ENCODE results near the gene ERMAP. TPM values are rescaled to one million over a fixed set of nuclear protein-coding genes. Genes with fewer than 3 reads are reported as not detected.

ERMAP gene
- total RNA-seq, 2 experiments from 2014 or later = 7.7 to 7.8 TPM

DNA sequence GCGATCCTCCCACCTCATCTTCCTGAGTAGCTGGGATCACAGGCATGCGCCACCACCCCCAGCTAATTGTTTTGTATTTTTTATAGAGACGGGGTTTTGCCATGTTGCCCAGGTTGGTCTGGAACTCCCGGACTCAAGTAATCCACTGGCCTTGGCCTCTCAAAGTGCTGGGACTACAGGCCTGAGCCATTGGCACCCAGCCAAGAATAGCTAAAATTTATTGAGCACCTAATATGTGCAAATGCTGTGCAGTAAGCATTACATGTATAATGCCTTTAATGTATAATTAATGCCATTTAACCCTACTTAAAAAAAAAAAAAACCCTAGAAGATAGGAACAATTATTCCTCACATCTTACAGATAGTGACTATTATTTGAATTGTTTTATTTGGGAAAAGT, 72.3 kb downstream of the ERMAP start:
- CTCF ChIA-PET = interaction anchor here (0.6 to 1.8 kb wide), 3 partner anchors 111 to 184 kb away, joined by 3 to 4 read pairs (median 3); no protein-coding TSS in a partner anchor
- H3K27me3 Mint-ChIP-seq = peaks cover 5% of the 10 kb centered on the region
- POLR2A ChIA-PET = no interaction called here
- no peaks in the 10 kb centered on the region for H3K36me3 Mint-ChIP-seq (ENCODE audit: low read depth)
- no peaks in the 10 kb centered on the region for H3K4me1 Mint-ChIP-seq
- no peak overlapping the region for H3K27ac Mint-ChIP-seq
- DNase-seq = no peak
- H3K9me3 Mint-ChIP-seq = no peaks in the 10 kb centered on the region
- H3K4me3 Mint-ChIP-seq = no peak overlapping the region

GRCh38 chr1:42891465-42892138, 74.7 kb downstream of the ERMAP start:
- no peaks in the 10 kb centered on the region for H3K36me3 Mint-ChIP-seq (ENCODE audit: low read depth)
- ChIA-PET POLR2A (no interaction called here), CTCF (interaction anchor here (1.7 kb wide), 1 partner anchor 182 kb away, joined by 6 read pairs; no protein-coding TSS in a partner anchor)
- no peaks in the 10 kb centered on the region for H3K4me1 Mint-ChIP-seq
- H3K9me3 Mint-ChIP-seq = no peaks in the 10 kb centered on the region
- H3K4me3 Mint-ChIP-seq = no peak overlapping the region
- no peak overlapping the region for H3K27ac Mint-ChIP-seq
- no peak for DNase-seq
- H3K27me3 Mint-ChIP-seq = peaks cover 14% of the 10 kb centered on the region

Other genes with a start within 250 kb of the ERMAP start
- 100 to 1,000 TPM; 109 to 116 TPM for gene PPIH, start 158.7 kb upstream of the ERMAP start, total RNA-seq
- 100 to 1,000 TPM; 607 to 643 TPM for gene YBX1, start 134.7 kb upstream of the ERMAP start, total RNA-seq
- gene CLDN19, start 76.9 kb upstream of the ERMAP start, total RNA-seq = not detected
- gene P3H1, start 50.1 kb upstream of the ERMAP start, total RNA-seq = 10 to 100 TPM; 39.7 to 41.5 TPM
- gene C1orf50, start 49.9 kb upstream of the ERMAP start, total RNA-seq = 1 to 10 TPM; 7.0 to 9.4 TPM
- under 1 TPM; 0.21 to 0.25 TPM for gene TMEM269, start 32.1 kb upstream of the ERMAP start, total RNA-seq
- 10 to 100 TPM; 19.8 to 20.6 TPM for gene SVBP, start 275 bp downstream of the ERMAP start, total RNA-seq
- gene ZNF691, start 29.5 kb downstream of the ERMAP start, total RNA-seq = 10 to 100 TPM; 10.8 to 11.0 TPM
- 100 to 1,000 TPM in 1 of 2 experiments, 10 to 100 TPM in 1; 98.0 to 109 TPM for gene SLC2A1, start 141.7 kb downstream of the ERMAP start, total RNA-seq